NCI-H2171 treated with DMSO at 0.1 percent for 48 hours (cell line): Measurements from ENCODE around the gene KCNS1.

Experiments
- DNase-seq: peaks from one replicate; lab custom pipeline; 2025; lab: John Stamatoyannopoulos, UW

The KCNS1 gene

GRCh38 chr20:45047581-45048119, 53.3 kb downstream of the KCNS1 start:
- DNase-seq, result no peak

DNA sequence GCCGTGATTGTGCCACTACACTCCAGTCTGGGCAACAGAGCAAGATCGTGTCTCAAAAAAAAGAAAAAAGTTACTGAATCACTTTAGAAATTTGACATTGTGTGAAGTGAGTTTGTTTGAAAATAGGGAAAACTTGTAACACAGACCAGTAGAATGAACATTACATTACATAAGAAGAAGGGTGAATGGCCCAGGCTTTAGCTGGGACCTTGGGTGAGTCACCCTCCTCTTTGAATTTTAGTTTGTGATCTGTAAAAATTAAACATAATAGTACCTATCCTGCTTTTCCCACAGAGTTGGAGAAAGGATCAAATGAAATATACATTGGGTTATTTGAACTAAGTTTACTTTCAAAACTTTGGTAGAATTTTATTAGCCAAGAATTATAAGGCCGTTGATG, 56.3 kb downstream of the KCNS1 start:
- DNase-seq, result no peak

GRCh38 chr20:45044084-45044573, 56.8 kb downstream of the KCNS1 start:
- DNase-seq, result peak; percentile 75

GRCh38 chr20:45042978-45043377, 57.9 kb downstream of the KCNS1 start:
- DNase-seq, result no peak
